HG03060 (cell line): ENCODE measurements around the gene MYO10.
"Not testable (repeated sequence)": the region's sequence is repeated elsewhere in the genome, so short reads cannot be mapped to it uniquely, and the experiment has no call there.

Source experiments
- ATAC-seq: cut with Tn5 transposase; IDR thresholded peaks from one replicate; pipeline ENCODE4 v1.9.1; 2021; ENCODE audit warnings: low read depth, moderate number of reproducible peaks; ENCODE audit not compliant: unreplicated experiment

The MYO10 gene

GRCh38 chr5:16936150-16936988, at the start of gene MYO10:
Gene MYO10, minus strand, starts transcription at chr5:16936288. Its CDS starts 480 bp downstream, at chr5:16935808.
- ATAC-seq = no peak

- not testable (repeated sequence) for ATAC-seq
Observed at GRCh38 chr5:16985304-16985703, 49.2 kb upstream of the MYO10 start.

GRCh38 chr5:16983972-16984371, 47.9 kb upstream of the MYO10 start:
- no peak for ATAC-seq

GRCh38 chr5:16983022-16983639, 47.0 kb upstream of the MYO10 start:
- no peak for ATAC-seq

- no peak for ATAC-seq
Observed at GRCh38 chr5:16981700-16982099, 45.6 kb upstream of the MYO10 start.

- ATAC-seq = no peak
Observed at GRCh38 chr5:16980983-16981382, 44.9 kb upstream of the MYO10 start.

GRCh38 chr5:16978296-16978695, 42.2 kb upstream of the MYO10 start:
- no peak for ATAC-seq

GRCh38 chr5:16976625-16977008, 40.5 kb upstream of the MYO10 start:
- ATAC-seq = peak; percentile 74

- ATAC-seq = peak; percentile 36
Observed at GRCh38 chr5:16975950-16976624, 40.0 kb upstream of the MYO10 start.

GRCh38 chr5:16974981-16975380, 38.9 kb upstream of the MYO10 start:
- no peak for ATAC-seq

- ATAC-seq = no peak
Observed at GRCh38 chr5:16970826-16971225, 34.7 kb upstream of the MYO10 start.

- ATAC-seq = no peak
Observed at GRCh38 chr5:16970260-16970659, 34.2 kb upstream of the MYO10 start.

- ATAC-seq = no peak
Observed at GRCh38 chr5:16965581-16965980, 29.5 kb upstream of the MYO10 start.

- no peak for ATAC-seq
Observed at GRCh38 chr5:16963821-16964220, 27.7 kb upstream of the MYO10 start.

- no peak for ATAC-seq
Observed at GRCh38 chr5:16961131-16961530, 25.0 kb upstream of the MYO10 start.

GRCh38 chr5:16957304-16958196, 21.5 kb upstream of the MYO10 start:
- ATAC-seq = no peak

- no peak for ATAC-seq
Observed at GRCh38 chr5:16953729-16954128, 17.6 kb upstream of the MYO10 start.

GRCh38 chr5:16952968-16953671, 17.0 kb upstream of the MYO10 start:
- ATAC-seq = no peak

GRCh38 chr5:16946725-16947124, 10.6 kb upstream of the MYO10 start:
- no peak for ATAC-seq
